ENCODE data around the gene IRF2. TPM values are rescaled to one million over a fixed set of nuclear protein-coding genes. Genes with fewer than 3 reads are reported as not detected.

Gene IRF2
- total RNA-seq, 1 donor from 2014 or later = 16.1 TPM

- Histone ChIP-seq H3K4me1 (peaks cover 23% of the 10 kb centered on the region), H3K27me3 (no peaks in the 10 kb centered on the region), H3F3A (ENCODE audit: low read depth) (peaks cover 7% of the 10 kb centered on the region), H3K9me3 (ENCODE audit: low read depth) (no peaks in the 10 kb centered on the region), H3K79me2 (ENCODE audit: low read depth) (peaks cover 19% of the 10 kb centered on the region), H3K9ac (no peak overlapping the region), H4K20me1 (ENCODE audit: low read depth) (peaks cover 24% of the 10 kb centered on the region), H2AFZ (replicated peaks) (no peak overlapping the region), H3K36me3 (no peaks in the 10 kb centered on the region), H3K4me2 (peak overlapping the region; percentile 27), H3K27ac (peak overlapping the region; percentile 8), H3K4me3 (no peak overlapping the region)
- Mint-ChIP-seq H3K27me3 (ENCODE audit: insufficient read depth, low read depth) (no peaks in the 10 kb centered on the region), H3K36me3 (peaks cover 8% of the 10 kb centered on the region), H3K4me3 (no peak overlapping the region), H3K9me3 (peaks cover 2% of the 10 kb centered on the region), H3K4me1 (peaks cover 12% of the 10 kb centered on the region), H3K27ac (no peak overlapping the region)
- DNase-seq (ENCODE audit: low spot score) = peak; percentile 26
- TF ChIP-seq EZH2phosphoT487 (IDR thresholded peaks at IDR 0.05) = no peak
- TF ChIP-seq CTCF (IDR thresholded peaks at IDR 0.05) = no peak
Measured at GRCh38 chr4:184461711-184462441, 12.5 kb downstream of the IRF2 start.

GRCh38 chr4:184460499-184461285 is 13.7 kb downstream of the IRF2 start:
- H3K4me1 Mint-ChIP-seq = peaks cover 12% of the 10 kb centered on the region
- Histone ChIP-seq H3F3A (ENCODE audit: low read depth) (peaks cover 7% of the 10 kb centered on the region), H4K20me1 (ENCODE audit: low read depth) (peaks cover 24% of the 10 kb centered on the region), H3K4me1 (peaks cover 23% of the 10 kb centered on the region), H2AFZ (replicated peaks) (no peak overlapping the region), H3K36me3 (no peaks in the 10 kb centered on the region), H3K79me2 (ENCODE audit: low read depth) (peaks cover 19% of the 10 kb centered on the region), H3K4me2 (no peak overlapping the region), H3K4me3 (no peak overlapping the region), H3K9ac (no peak overlapping the region), H3K27me3 (no peaks in the 10 kb centered on the region), H3K9me3 (ENCODE audit: low read depth) (no peaks in the 10 kb centered on the region), H3K27ac (no peak overlapping the region)
- H3K27ac Mint-ChIP-seq = no peak overlapping the region
- TF ChIP-seq CTCF (IDR thresholded peaks at IDR 0.05) = no peak
- TF ChIP-seq EZH2 (IDR thresholded peaks at IDR 0.05) = no peak
- TF ChIP-seq EZH2phosphoT487 (IDR thresholded peaks at IDR 0.05) = no peak
- H3K4me3 Mint-ChIP-seq = no peak overlapping the region
- H3K36me3 Mint-ChIP-seq = peaks cover 13% of the 10 kb centered on the region
- no peaks in the 10 kb centered on the region for H3K27me3 Mint-ChIP-seq (ENCODE audit: insufficient read depth, low read depth)
- DNase-seq (ENCODE audit: low spot score) = no peak
- H3K9me3 Mint-ChIP-seq = no peaks in the 10 kb centered on the region

- peaks cover 24% of the 10 kb centered on the region for H3K79me2 ChIP-seq (ENCODE audit: low read depth)
- H3K4me3 Mint-ChIP-seq = no peak overlapping the region
- peaks cover 15% of the 10 kb centered on the region for H3K36me3 Mint-ChIP-seq
- H3K4me1 Mint-ChIP-seq = peaks cover 14% of the 10 kb centered on the region
- H3K4me3 ChIP-seq = no peak overlapping the region
- no peak overlapping the region for H2AFZ ChIP-seq (replicated peaks)
- no peak overlapping the region for H3K27ac Mint-ChIP-seq
- peaks cover 7% of the 10 kb centered on the region for H3F3A ChIP-seq (ENCODE audit: low read depth)
- DNase-seq (ENCODE audit: low spot score) = no peak
- peaks cover 2% of the 10 kb centered on the region for H3K27me3 Mint-ChIP-seq (ENCODE audit: insufficient read depth, low read depth)
- no peak overlapping the region for H3K4me2 ChIP-seq
- H3K4me1 ChIP-seq = peaks cover 23% of the 10 kb centered on the region
- no peak overlapping the region for H3K27ac ChIP-seq
- H3K36me3 ChIP-seq = no peaks in the 10 kb centered on the region
- no peaks in the 10 kb centered on the region for H3K9me3 Mint-ChIP-seq
- no peak overlapping the region for H3K9ac ChIP-seq
- H3K9me3 ChIP-seq (ENCODE audit: low read depth) = no peaks in the 10 kb centered on the region
- H4K20me1 ChIP-seq (ENCODE audit: low read depth) = peaks cover 28% of the 10 kb centered on the region
- no peak for TF ChIP-seq EZH2phosphoT487 (IDR thresholded peaks at IDR 0.05)
- TF ChIP-seq EZH2 (IDR thresholded peaks at IDR 0.05) = no peak
- TF ChIP-seq CTCF (IDR thresholded peaks at IDR 0.05) = no peak
- no peaks in the 10 kb centered on the region for H3K27me3 ChIP-seq
Measured at GRCh38 chr4:184459413-184459812, 14.9 kb downstream of the IRF2 start.

Measured in neural progenitor cell (in vitro differentiated cells).